SK-N-SH (cell line): ENCODE data around the gene BRICD5. TPM values are rescaled to one million over a fixed set of nuclear protein-coding genes. Genes with fewer than 3 reads are reported as not detected.

ENCODE experiments used
- CTCF ChIA-PET: fragments of 300-600, 350-600 bp; formaldehyde crosslinking; extraction: SDS; loops from one replicate; lab custom pipeline; 2021; lab: Yijun Ruan, JAX
- POLR2A ChIA-PET: fragments of 350-600 bp; sonication (Branson Sonifier 250); formaldehyde crosslinking; extraction: SDS; loops from one replicate; lab custom pipeline; 2020; ENCODE audit warnings: antibody characterized with exemption, inconsistent platforms; lab: Yijun Ruan, JAX
- DNase-seq: peaks from one replicate; pipeline ENCODE4 v3.0.0; 2012
- H2AFZ ChIP-seq: fragments of 200-600 bp; sonication (generic); 2 replicates; pipeline ENCODE4 v1.8.1; 2016; ENCODE audit warnings: antibody characterized with exemption, mild to moderate bottlenecking, low read depth
- H3F3A ChIP-seq: fragments of 200-600 bp; sonication (generic); replicated peaks from 2 replicates; pipeline ENCODE3; 2016; ENCODE audit warnings: antibody characterized with exemption, mild to moderate bottlenecking; ENCODE audit not compliant: insufficient read depth
- H3K27ac ChIP-seq, 2 experiments: fragments of 200-500 bp in 1 of 2; fragments of 200-600 bp in 1 of 2; sonication (Bioruptor generic) in 1 of 2; sonication (generic), shearing (Covaris generic) in 1 of 2; 2 replicates each; pipeline versions ENCODE4 v1.5.1 to v1.6.1; 2014 to 2016; ENCODE audit warnings: low read depth in 2 of 2, inconsistent platforms in 1 of 2, low read length in 1 of 2, mild to moderate bottlenecking in 1 of 2, mixed read lengths in 1 of 2
- H3K27me3 ChIP-seq: fragments of 200-600 bp; sonication (generic), shearing (Covaris generic); 2 replicates; pipeline ENCODE4 v1.6.1; 2016; ENCODE audit warnings: mixed run types; ENCODE audit not compliant: insufficient read depth
- H3K36me3 ChIP-seq, 2 experiments: fragments of 200-500 bp in 1 of 2; fragments of 200-600 bp in 1 of 2; sonication (Bioruptor generic) in 1 of 2; sonication (generic) in 1 of 2; replicated peaks in 1 of 2; 2 replicates each; pipeline versions ENCODE3 to v1.5.1; 2014 to 2016; ENCODE audit warnings: low read length in 1 of 2, mild to moderate bottlenecking in 1 of 2; ENCODE audit not compliant: insufficient read depth in 2 of 2, control insufficient read depth in 1 of 2
- H3K4me1 ChIP-seq, 2 experiments: fragments of 200-500 bp in 1 of 2; fragments of 200-600 bp in 1 of 2; sonication (Bioruptor generic) in 1 of 2; sonication (generic), shearing (Covaris generic) in 1 of 2; 2 replicates each; pipeline versions ENCODE4 v1.5.1 to v1.6.1; 2014 to 2016; ENCODE audit warnings: low read depth in 1 of 2, low read length in 1 of 2, mixed run types in 1 of 2; ENCODE audit not compliant: insufficient read depth in 2 of 2, control insufficient read depth in 1 of 2
- H3K4me2 ChIP-seq: fragments of 200-600 bp; sonication (generic), shearing (Covaris generic); 2 replicates; pipeline ENCODE4 v1.6.1; 2017; ENCODE audit warnings: mixed run types
- H3K4me3 ChIP-seq, 2 experiments: fragments of 200-500 bp in 1 of 2; fragments of 200-600 bp in 1 of 2; sonication (Bioruptor generic) in 1 of 2; sonication (generic), shearing (Covaris generic) in 1 of 2; 2 replicates each; pipeline versions ENCODE4 v1.5.1 to v1.8.1; 2014 to 2016; ENCODE audit warnings: low read depth in 2 of 2, inconsistent platforms in 1 of 2, low read length in 1 of 2, mild to moderate bottlenecking in 1 of 2, mixed read lengths in 1 of 2, moderate library complexity in 1 of 2
- H3K79me2 ChIP-seq: fragments of 200-600 bp; sonication (generic); 2 replicates; pipeline ENCODE4 v1.8.1; 2017; ENCODE audit warnings: mild to moderate bottlenecking; ENCODE audit not compliant: insufficient read depth
- H3K9ac ChIP-seq: fragments of 200-600 bp; sonication (generic); 2 replicates; pipeline ENCODE4 v1.6.1; 2017; ENCODE audit warnings: mixed run types
- H3K9me2 ChIP-seq: fragments of 200-600 bp; sonication (generic); 2 replicates; pipeline ENCODE4 v1.6.1; 2017; ENCODE audit warnings: mixed run types
- H3K9me3 ChIP-seq: fragments of 200-600 bp; sonication (generic); 2 replicates; pipeline ENCODE4 v1.6.1; 2017; ENCODE audit warnings: mixed run types, mild to moderate bottlenecking, moderate library complexity
- H4K20me1 ChIP-seq: fragments of 200-600 bp; sonication (generic); 2 replicates; pipeline ENCODE4 v1.6.1; 2017; ENCODE audit warnings: mild to moderate bottlenecking, mixed run types; ENCODE audit not compliant: insufficient read depth
- CHD2 ChIP-seq: fragments of 150-350 bp; IDR thresholded peaks from 2 replicates; pipeline ENCODE4 v1.6.1; 2018; ENCODE audit warnings: low read length; ENCODE audit not compliant: partially characterized antibody
- ELF1 ChIP-seq: IDR thresholded peaks from 2 replicates; pipeline ENCODE4 v1.4.0; 2012
- FOXJ3 ChIP-seq: sonication (generic); formaldehyde crosslinking; IDR thresholded peaks from 2 replicates; pipeline ENCODE4 v1.5.1; 2020; ENCODE audit warnings: mild to moderate bottlenecking, missing genetic modification reagents
- FOXM1 ChIP-seq: IDR thresholded peaks from 2 replicates; pipeline ENCODE4 v1.4.0; 2012; ENCODE audit warnings: low read depth, mild to moderate bottlenecking
- GABPA ChIP-seq: IDR thresholded peaks from 2 replicates; pipeline ENCODE4 v1.4.0; 2012; ENCODE audit warnings: low read depth, mild to moderate bottlenecking
- GATA2 ChIP-seq: sonication (generic); formaldehyde crosslinking; IDR thresholded peaks from 2 replicates; pipeline ENCODE4 v1.5.0; 2020; ENCODE audit warnings: mild to moderate bottlenecking, missing genetic modification reagents
- JUND ChIP-seq: IDR thresholded peaks from 2 replicates; pipeline ENCODE4 v1.4.0; 2012
- MAX ChIP-seq: IDR thresholded peaks from 2 replicates; pipeline ENCODE4 v1.4.0; 2012; ENCODE audit warnings: low read depth
- MEF2A ChIP-seq: IDR thresholded peaks from 2 replicates; pipeline ENCODE4 v1.4.0; 2012; ENCODE audit warnings: low read depth, borderline replicate concordance
- MXI1 ChIP-seq: IDR thresholded peaks from 2 replicates; pipeline ENCODE4 v1.6.1; 2012; ENCODE audit warnings: mild to moderate bottlenecking, low read depth, low read length, improper control_type of control experiment
- NRF1 ChIP-seq: IDR thresholded peaks from 2 replicates; pipeline ENCODE4 v1.6.1; 2012; ENCODE audit warnings: low read depth, mild to moderate bottlenecking, low read length
- PBX3 ChIP-seq: IDR thresholded peaks from 2 replicates; pipeline ENCODE4; 2012
- POLR2AphosphoS5 ChIP-seq: IDR thresholded peaks from 2 replicates; pipeline ENCODE4 v1.6.1; 2012; ENCODE audit warnings: low read depth, low read length
- RAD21 ChIP-seq: IDR thresholded peaks from 2 replicates; pipeline ENCODE4 v1.6.1; 2012; ENCODE audit warnings: mild to moderate bottlenecking, low read length
- RCOR1 ChIP-seq: fragments of 150-350 bp; IDR thresholded peaks from 2 replicates; pipeline ENCODE4 v1.6.1; 2017; ENCODE audit warnings: antibody characterized with exemption, low read length
- REST ChIP-seq: IDR thresholded peaks from 2 replicates; pipeline ENCODE4 v1.6.1; 2012; ENCODE audit warnings: mild to moderate bottlenecking, low read depth, low read length, moderate library complexity
- RFX5 ChIP-seq: IDR thresholded peaks from 2 replicates; pipeline ENCODE4 v1.6.1; 2012; ENCODE audit warnings: mild to moderate bottlenecking, improper control_type of control experiment, low read length
- RXRA ChIP-seq: IDR thresholded peaks from 2 replicates; pipeline ENCODE4 v1.4.0; 2012; ENCODE audit warnings: low read depth, mild to moderate bottlenecking, borderline replicate concordance
- SIN3A ChIP-seq: IDR thresholded peaks from 2 replicates; pipeline ENCODE4 v1.6.1; 2012; ENCODE audit warnings: low read depth, mild to moderate bottlenecking, low read length, moderate library complexity, borderline replicate concordance
- SMC3 ChIP-seq: IDR thresholded peaks from 2 replicates; pipeline ENCODE4 v1.6.1; 2012; ENCODE audit warnings: low read depth, low read length, improper control_type of control experiment
- TAF1 ChIP-seq: IDR thresholded peaks from 2 replicates; pipeline ENCODE4 v1.6.1; 2012; ENCODE audit warnings: low read depth, mild to moderate bottlenecking, low read length, moderate library complexity, borderline replicate concordance
- TEAD4 ChIP-seq: IDR thresholded peaks from 2 replicates; pipeline ENCODE4 v1.4.0; 2012; ENCODE audit warnings: mild to moderate bottlenecking, borderline replicate concordance; ENCODE audit not compliant: insufficient read depth
- USF1 ChIP-seq: IDR thresholded peaks from 2 replicates; pipeline ENCODE4 v1.4.0; 2012; ENCODE audit warnings: low read depth, borderline replicate concordance
- YY1 ChIP-seq: IDR thresholded peaks from 2 replicates; pipeline ENCODE4 v1.4.0; 2012; ENCODE audit warnings: low read depth, mild to moderate bottlenecking
- ZBTB33 ChIP-seq: IDR thresholded peaks from 2 replicates; pipeline ENCODE4 v1.4.0; 2012; ENCODE audit warnings: low read depth, borderline replicate concordance
- WGBS: methylation state at CpG from one replicate; pipeline ENCODE4 v1.1.6; 2017; ENCODE audit warnings: low lambda C conversion rate; 5-methylcytosine and 5-hydroxymethylcytosine counted together
- polyA plus RNA-seq, 3 experiments: library from polyadenylated mRNA; depleted of rRNA; stranded (reverse); fragments of >200 nt; gene quantifications; 2 replicates each; pipeline ENCODE4 v1.2.3, GENCODE V29; 2012

BRICD5 gene
- polyA plus RNA-seq, 1 of the 3 experiments (the other 2 are of a cell fraction) = 2.3 TPM

GRCh38 chr16:2223221-2223941, 12.7 kb upstream of the BRICD5 start, which contains the start of gene E4F1:
Gene E4F1 (plus strand): TSS chr16:2223591. CDS start chr16:2223614, 23 bp downstream.
- Histone ChIP-seq H3K4me3 (peak within 1 kb of the TSS; percentile 72 to 96), H3K4me2 (peak within 1 kb of the TSS; percentile 91), H3K36me3 (peaks cover 0 to 5% of the 10 kb centered on the region in 2 experiments), H4K20me1 (peaks cover 26% of the 10 kb centered on the region), H3F3A (no peaks in the 10 kb centered on the region), H3K27ac (peak within 1 kb of the TSS; percentile 62 to 75), H2AFZ (peak within 1 kb of the TSS; percentile 100), H3K9me3 (no peaks in the 10 kb centered on the region), H3K27me3 (no peaks in the 10 kb centered on the region), H3K9ac (peak within 1 kb of the TSS; percentile 89), H3K79me2 (peaks cover 48% of the 10 kb centered on the region), H3K4me1 (peaks cover 0 to 4% of the 10 kb centered on the region in 2 experiments; a peak in 1 of 4 replicates), H3K9me2 (no peaks in the 10 kb centered on the region)
- ChIA-PET CTCF (interaction anchor here (1.5 kb wide), 1 partner anchor 29 kb away, joined by 5 read pairs; no protein-coding TSS in a partner anchor), POLR2A (no interaction called here)
- TF ChIP-seq RAD21 (no peak), SMC3 (no peak), ELF1 (no peak), ZBTB33 (peak; percentile 52; the same call in 1 of the 2 replicates), REST (0 out of 2 replicates have a peak, but pooled peaks have one; percentile 20), MXI1 (peak; percentile 97), FOXM1 (no peak), GATA2 (CRISPR knock-in tag) (no peak), USF1 (no peak), TAF1 (peak; percentile 92), RCOR1 (no peak), SIN3A (peak; percentile 94; the same call in 1 of the 2 replicates), MAX (peak; percentile 84), PBX3 (peak; percentile 98), POLR2AphosphoS5 (peak; percentile 85), RFX5 (no peak), MEF2A (no peak), TEAD4 (no peak), JUND (no peak), GABPA (peak; percentile 42; the same call in 1 of the 2 replicates), CHD2 (peak; percentile 90), RXRA (no peak), FOXJ3 (CRISPR knock-in tag) (no peak), NRF1 (no peak), YY1 (peak; percentile 90)
- 1% methylated on average over 27 of the region's 82 CpGs for WGBS
- DNase-seq = peak; percentile 99
